ENCODE measurements around the gene ADAMTS10.

GRCh38 chr19:8580710-8581281 is 29.7 kb downstream of the ADAMTS10 start:
- TF ChIP-seq, protein P1, sequence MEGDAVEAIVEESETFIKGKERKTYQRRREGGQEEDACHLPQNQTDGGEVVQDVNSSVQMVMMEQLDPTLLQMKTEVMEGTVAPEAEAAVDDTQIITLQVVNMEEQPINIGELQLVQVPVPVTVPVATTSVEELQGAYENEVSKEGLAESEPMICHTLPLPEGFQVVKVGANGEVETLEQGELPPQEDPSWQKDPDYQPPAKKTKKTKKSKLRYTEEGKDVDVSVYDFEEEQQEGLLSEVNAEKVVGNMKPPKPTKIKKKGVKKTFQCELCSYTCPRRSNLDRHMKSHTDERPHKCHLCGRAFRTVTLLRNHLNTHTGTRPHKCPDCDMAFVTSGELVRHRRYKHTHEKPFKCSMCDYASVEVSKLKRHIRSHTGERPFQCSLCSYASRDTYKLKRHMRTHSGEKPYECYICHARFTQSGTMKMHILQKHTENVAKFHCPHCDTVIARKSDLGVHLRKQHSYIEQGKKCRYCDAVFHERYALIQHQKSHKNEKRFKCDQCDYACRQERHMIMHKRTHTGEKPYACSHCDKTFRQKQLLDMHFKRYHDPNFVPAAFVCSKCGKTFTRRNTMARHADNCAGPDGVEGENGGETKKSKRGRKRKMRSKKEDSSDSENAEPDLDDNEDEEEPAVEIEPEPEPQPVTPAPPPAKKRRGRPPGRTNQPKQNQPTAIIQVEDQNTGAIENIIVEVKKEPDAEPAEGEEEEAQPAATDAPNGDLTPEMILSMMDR (IDR thresholded peaks at IDR 0.05; ENCODE audit: low read depth, low read length, poor library complexity, severe bottlenecking) = peak; percentile 98
- TF ChIP-seq EZH2phosphoT487 (IDR thresholded peaks at IDR 0.05; ENCODE audit: borderline replicate concordance, low read length) = no peak

Measured in DOHH2 (cell line).